Glutamatergic neuron (in vitro differentiated cells): ENCODE data around the gene FGF12. TPM values are rescaled to one million over a fixed set of nuclear protein-coding genes. Genes with fewer than 3 reads are reported as not detected.
"Not testable (repeated sequence)": the region's sequence is repeated elsewhere in the genome, so short reads cannot be mapped to it uniquely, and the experiment has no call there.

Source experiments
- DNase-seq: peaks from one replicate; pipeline ENCODE4 v3.0.0; 2022
- H3K27ac Mint-ChIP-seq: one replicate; pipeline ENCODE4 v1.8.0; 2020; ENCODE audit warnings: mild to moderate bottlenecking, mixed read lengths, inconsistent platforms; ENCODE audit not compliant: unreplicated experiment
- H3K27me3 Mint-ChIP-seq: one replicate; pipeline ENCODE4 v1.8.0; 2020; ENCODE audit warnings: mild to moderate bottlenecking, moderate library complexity, mixed read lengths, inconsistent platforms; ENCODE audit not compliant: unreplicated experiment
- H3K36me3 Mint-ChIP-seq: one replicate; pipeline ENCODE4 v1.8.0; 2020; ENCODE audit warnings: mild to moderate bottlenecking, mixed read lengths, inconsistent platforms; ENCODE audit not compliant: unreplicated experiment
- H3K4me1 Mint-ChIP-seq: one replicate; pipeline ENCODE4 v1.8.0; 2020; ENCODE audit warnings: mild to moderate bottlenecking, low read depth, mixed read lengths, inconsistent platforms; ENCODE audit not compliant: unreplicated experiment
- H3K4me3 Mint-ChIP-seq: one replicate; pipeline ENCODE4 v1.8.0; 2020; ENCODE audit warnings: mild to moderate bottlenecking, mixed read lengths, inconsistent platforms; ENCODE audit not compliant: unreplicated experiment
- H3K9me3 Mint-ChIP-seq: one replicate; pipeline ENCODE4 v1.8.0; 2020; ENCODE audit warnings: mild to moderate bottlenecking, moderate library complexity, mixed read lengths, inconsistent platforms; ENCODE audit not compliant: unreplicated experiment
- CTCF ChIP-seq: fragments of 200-600 bp; sonication (generic); IDR thresholded peaks from one replicate; pipeline ENCODE4 v1.5.0; 2021; ENCODE audit not compliant: partially characterized antibody, unreplicated experiment
- long read RNA-seq: library from polyadenylated mRNA; unstranded; transcript quantifications from one replicate; pipeline ENCODE4 v2.0.0, GENCODE V29; 2020; ENCODE audit not compliant: unreplicated experiment
- total RNA-seq: library from RNA; stranded (reverse); fragmentation: NEBNext Ultra II Directional; extraction: Animal tissue kit (Norgen Biotek cat#: 25700); gene quantifications from one replicate; pipeline ENCODE4 v1.2.1, GENCODE V29; 2021; ENCODE audit not compliant: unreplicated experiment

The FGF12 gene
- total RNA-seq: 33.1 TPM
- long read RNA-seq, partial matches to known transcripts: 5 of 9 reads
- long read RNA-seq, other reads (novel, unspliced or antisense): 4 of 9 reads

DNA sequence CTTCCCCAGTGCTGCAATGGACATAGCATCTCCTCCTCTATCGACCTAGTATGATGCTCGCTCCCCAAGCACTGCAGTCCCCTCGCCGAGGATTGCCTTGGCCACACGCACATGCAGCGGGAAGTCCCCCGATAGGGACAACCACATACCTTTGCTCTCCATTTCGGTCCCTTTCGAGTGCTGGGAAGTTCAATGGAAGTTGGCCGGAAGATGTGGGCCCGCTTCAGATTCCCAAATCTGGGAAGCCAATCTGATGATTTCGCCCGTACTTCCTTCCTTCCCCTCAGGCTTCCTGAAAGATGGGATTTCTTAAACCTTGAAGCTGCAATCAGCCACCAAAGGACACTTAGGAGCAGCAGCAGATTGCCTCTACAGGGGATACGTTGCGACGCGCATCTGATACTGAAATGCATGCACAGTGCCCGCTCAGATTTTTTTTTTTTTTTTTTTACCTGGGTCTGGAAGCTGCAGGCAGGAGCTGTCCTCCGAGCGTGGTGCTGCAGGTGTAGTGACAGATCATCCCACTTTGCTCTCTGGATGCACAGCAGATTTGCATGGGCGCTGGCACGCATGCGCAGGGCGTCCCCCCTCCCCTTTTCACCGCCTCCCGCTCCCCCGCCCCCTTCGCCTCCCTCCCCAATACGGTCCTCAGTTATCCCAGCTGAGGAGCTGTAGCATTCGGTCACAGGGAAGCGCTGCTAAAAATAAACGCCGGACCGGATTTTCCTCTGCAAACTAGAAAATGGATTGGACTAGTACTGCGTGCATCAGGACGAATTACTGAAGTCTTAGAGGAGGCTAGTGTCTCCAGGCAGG is at the start of gene FGF12:
FGF12 (minus strand) TSS at position 510 of the 816 bp plus-strand sequence.
- Mint-ChIP-seq H3K4me3 (peak within 1 kb of the TSS; percentile 92), H3K27me3 (peaks cover 2% of the 10 kb centered on the region), H3K36me3 (no peaks in the 10 kb centered on the region), H3K9me3 (peaks cover 1% of the 10 kb centered on the region), H3K27ac (peak within 1 kb of the TSS; percentile 60), H3K4me1 (peaks cover 15% of the 10 kb centered on the region)
- no peak for TF ChIP-seq CTCF
- DNase-seq: peak; percentile 95

DNA sequence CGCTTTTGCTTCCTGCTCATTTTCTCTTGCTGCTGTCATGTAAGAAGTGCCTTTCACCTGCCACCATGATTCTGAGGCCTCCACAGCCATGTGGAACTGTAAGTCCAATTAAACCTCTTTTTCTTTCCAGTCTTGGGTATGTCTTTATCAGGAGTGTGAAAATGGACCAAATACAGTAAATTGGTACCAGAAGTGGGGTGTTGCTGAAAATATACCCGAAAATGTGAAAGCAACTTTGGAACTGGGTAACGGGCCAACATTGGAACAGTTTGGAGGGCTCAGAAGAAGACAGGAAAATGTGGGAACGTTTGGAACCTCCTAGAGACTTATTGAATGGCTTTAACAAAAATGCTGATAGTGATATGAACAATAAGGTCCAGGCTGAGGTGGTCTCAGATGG is 47.0 kb upstream of the FGF12 start:
- H3K4me1 Mint-ChIP-seq, H3K9me3 Mint-ChIP-seq, H3K4me3 Mint-ChIP-seq, H3K27ac Mint-ChIP-seq, DNase-seq, H3K27me3 Mint-ChIP-seq: not testable (repeated sequence)
- H3K36me3 Mint-ChIP-seq: peaks cover 15% of the 10 kb centered on the region

DNA sequence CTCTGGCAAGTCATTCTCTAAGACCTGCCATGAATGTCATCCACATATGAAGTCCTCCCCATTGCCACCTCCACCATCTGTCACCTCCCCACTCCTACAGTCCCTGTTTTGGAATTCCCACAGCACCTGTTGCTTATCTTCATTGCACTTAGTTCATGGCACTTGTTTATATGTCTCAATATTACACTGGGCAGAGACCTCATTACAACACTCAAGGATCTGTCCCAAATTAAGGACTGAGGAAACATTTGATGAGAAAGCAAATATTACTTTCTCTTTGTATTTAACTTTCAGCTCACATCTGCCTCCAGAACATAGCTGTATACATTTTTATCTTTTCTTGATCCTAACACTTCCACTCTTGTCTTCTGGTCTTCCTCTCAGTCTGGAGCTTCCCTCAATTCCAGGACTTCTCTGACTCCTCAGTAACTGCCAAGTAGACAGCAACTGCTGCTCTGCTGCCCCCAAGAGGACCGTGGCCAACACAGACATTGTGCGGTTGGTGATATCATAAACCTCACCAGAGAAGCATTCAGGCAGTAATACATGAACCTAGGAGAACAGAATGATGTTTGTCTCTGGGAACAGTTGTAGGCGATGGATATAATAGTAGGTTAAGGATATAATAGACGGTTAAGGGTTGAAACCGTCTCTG is 45.0 kb upstream of the FGF12 start:
- Mint-ChIP-seq H3K36me3 (peaks cover 11% of the 10 kb centered on the region), H3K4me3 (no peak overlapping the region), H3K9me3 (peaks cover 7% of the 10 kb centered on the region), H3K27ac (no peak overlapping the region), H3K4me1 (peaks cover 5% of the 10 kb centered on the region), H3K27me3 (no peaks in the 10 kb centered on the region)
- DNase-seq: peak; percentile 60
- TF ChIP-seq CTCF: peak; percentile 27

GRCh38 chr3:192758654-192759053 is 31.3 kb upstream of the FGF12 start:
- Mint-ChIP-seq H3K27ac (no peak overlapping the region), H3K36me3 (peaks cover 19% of the 10 kb centered on the region), H3K4me3 (no peak overlapping the region), H3K27me3 (no peaks in the 10 kb centered on the region), H3K4me1 (no peaks in the 10 kb centered on the region), H3K9me3 (peaks cover 4% of the 10 kb centered on the region)
- no peak for DNase-seq
- TF ChIP-seq CTCF: no peak

GRCh38 chr3:192751148-192751547 is 23.8 kb upstream of the FGF12 start:
- Mint-ChIP-seq H3K4me3 (no peak overlapping the region), H3K36me3 (no peaks in the 10 kb centered on the region), H3K27ac (no peak overlapping the region), H3K27me3 (no peaks in the 10 kb centered on the region), H3K9me3 (no peaks in the 10 kb centered on the region), H3K4me1 (no peaks in the 10 kb centered on the region)
- TF ChIP-seq CTCF: no peak
- no peak for DNase-seq
